Measurements from ENCODE around the gene PPP2R5E.
"Not testable (repeated sequence)": the region's sequence is repeated elsewhere in the genome, so short reads cannot be mapped to it uniquely, and the experiment has no call there.

Gene PPP2R5E

DNA sequence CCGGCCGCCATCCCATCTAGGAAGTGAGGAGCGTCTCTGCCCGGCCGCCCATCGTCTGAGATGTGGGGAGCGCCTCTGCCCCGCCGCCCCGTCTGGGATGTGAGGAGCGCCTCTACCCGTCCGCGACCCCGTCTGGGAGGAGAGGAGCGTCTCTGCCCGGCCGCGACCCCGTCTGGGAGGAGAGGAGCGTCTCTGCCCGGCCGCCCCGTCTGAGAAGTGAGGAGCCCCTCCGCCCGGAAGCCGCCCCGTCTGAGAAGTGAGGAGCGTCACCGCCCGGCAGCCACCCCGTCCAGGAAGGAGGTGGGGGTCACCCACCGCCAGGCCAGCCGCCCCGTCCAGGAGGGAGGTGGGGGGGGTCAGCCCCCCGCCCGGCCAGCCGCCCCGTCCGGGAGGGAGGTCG is 20.7 kb downstream of the PPP2R5E start:
- not testable (repeated sequence) for DNase-seq

DNA sequence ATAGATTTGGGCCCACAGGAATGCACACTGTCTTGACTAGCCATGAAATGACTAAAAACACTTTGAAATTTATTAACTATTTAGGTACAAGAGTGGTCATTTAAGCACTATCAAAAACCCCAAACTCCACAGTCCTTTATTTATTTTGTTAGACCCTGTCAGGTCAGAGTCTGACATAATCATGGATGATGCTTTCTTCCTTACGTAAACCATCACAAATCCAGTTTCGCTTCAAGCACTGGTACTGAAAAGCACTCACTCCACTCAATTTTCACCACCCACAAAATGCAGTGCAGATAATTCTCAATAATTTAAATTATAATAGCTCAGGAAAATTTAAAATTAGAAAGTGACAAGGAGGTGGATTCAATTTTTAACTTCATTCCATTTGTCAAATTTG is 25.8 kb downstream of the PPP2R5E start:
- DNase-seq = no peak

DNA sequence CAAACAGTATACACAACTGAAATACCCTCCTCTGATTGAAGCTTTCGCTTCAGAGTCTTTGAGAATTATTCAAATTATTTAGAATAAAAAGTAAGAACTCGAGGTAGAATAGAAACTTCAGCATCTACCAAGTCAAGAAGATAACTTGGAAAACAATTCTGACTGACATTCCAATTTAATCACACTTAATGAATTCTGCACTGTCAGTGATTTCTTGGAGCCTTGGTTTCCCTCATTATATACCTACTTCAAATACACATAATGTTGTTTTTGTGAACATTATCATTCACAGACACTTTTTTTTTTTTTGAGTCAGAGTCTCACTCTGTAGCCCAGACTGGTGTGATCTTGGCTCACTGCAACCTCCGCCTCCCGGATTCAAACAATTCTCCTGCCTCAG is 27.9 kb downstream of the PPP2R5E start:
- no peak for DNase-seq

DNA sequence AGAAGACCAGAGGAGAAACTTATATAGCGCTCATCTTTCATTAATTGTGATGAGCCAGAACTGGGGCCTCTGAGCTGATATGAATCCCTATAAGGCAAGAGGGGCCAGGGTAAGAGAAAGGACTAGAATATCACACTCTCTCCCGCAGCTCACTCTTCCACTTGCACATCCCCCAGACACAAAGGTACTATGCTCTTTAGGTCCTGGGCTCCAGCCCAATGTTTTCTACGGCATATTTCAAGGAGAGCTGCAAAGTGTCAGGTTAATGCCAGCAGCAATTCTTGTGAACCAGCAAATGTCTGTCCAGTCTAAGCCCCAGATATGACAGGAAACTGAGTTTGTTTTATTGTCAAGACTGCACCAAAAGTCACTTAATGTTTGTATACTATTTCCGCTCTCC is 29.4 kb downstream of the PPP2R5E start:
- no peak for DNase-seq

DNA sequence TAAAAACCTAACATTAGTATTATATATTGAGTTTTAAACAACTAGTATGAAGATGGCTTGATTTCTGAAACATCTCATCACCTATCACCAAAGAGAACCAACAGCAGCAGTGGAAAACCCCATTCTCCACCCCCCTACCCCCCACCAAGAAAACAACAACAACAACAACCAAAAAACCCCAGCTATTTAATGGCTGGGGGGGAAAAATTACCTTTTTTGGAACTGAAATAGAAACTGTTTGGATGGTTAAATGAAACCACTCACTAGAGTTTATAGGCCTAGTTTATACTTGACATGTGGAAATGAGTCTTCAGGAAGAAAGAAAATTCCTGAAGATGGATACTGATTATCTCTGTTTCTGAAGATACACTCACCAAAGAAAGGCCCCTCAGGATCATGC is 30.3 kb downstream of the PPP2R5E start:
- no peak for DNase-seq

DNA sequence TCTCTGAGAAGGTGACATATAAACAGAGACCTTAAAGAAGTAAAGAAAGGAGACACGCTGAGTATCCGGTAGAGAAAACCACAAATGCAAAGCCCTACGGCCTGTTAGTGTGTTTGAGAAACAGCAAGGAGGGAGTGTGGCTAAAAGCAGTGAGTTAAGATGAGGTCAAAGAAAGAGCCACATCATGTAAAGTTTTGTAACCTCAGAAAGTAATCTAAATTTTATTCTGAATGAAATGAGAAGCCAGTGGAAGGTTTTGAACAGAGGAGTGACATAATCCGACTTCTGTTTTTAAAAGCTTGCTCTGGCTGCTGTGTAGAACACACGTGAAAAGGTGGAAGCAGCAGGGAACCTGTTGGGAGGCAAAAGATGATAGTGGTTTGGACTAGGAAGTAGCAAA is 32.6 kb downstream of the PPP2R5E start:
- DNase-seq = no peak

DNA sequence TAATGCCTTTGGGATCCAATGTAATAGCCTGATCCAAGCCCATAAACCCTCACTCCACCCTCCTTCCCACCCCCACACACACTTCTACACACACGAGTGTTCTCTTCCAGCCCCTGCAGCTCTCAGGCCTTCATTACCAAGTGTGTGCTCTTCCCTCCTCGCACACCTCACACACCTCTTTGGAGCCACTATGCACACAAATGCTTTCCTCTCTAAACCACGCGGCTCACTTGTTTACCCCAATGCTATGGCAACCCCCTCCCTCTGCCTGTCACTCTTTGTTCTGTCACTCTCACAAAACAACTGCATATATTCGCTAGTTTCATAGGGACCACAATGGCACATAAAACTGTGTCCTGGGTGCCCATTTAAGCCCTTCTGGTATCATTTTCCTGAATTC is 35.1 kb downstream of the PPP2R5E start:
- DNase-seq = no peak

DNA sequence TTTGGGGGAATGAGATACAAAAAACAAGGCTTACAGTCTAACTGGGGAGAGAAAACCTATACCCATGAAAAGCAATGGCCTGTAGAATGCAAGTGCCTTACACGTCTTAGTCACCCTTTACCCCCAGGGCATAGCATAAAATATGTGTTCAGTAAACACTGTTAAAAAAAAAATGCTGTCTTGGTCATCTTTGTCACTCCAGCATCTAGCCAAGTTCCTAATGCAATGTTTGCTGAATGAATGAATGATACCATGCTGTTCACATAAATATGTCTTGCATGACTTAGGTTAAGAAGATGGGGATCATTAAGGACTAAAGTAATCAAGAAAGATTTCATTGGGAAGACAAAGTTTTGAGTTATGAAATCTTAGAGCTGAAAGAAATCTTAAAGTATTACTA is 38.5 kb downstream of the PPP2R5E start:
- DNase-seq = peak; percentile 62

DNA sequence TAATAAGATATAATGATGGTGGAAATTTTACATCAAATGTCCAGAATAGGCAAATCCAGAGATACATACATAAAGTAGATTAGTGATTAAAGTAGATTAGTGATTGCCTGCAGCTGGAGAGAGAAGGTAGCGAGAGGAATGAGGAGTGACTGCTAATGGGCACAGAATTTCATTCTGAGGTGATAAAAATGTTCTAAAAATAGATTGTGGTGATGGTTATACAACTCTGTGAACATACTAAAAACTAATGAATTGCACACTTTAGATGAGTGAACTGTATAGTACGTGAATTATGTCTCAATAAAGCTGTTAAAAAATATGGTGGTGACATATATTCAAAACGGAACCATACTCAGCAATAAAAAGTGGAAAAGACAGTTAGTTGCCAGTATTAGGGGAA is 41.7 kb downstream of the PPP2R5E start:
- DNase-seq = no peak

DNA sequence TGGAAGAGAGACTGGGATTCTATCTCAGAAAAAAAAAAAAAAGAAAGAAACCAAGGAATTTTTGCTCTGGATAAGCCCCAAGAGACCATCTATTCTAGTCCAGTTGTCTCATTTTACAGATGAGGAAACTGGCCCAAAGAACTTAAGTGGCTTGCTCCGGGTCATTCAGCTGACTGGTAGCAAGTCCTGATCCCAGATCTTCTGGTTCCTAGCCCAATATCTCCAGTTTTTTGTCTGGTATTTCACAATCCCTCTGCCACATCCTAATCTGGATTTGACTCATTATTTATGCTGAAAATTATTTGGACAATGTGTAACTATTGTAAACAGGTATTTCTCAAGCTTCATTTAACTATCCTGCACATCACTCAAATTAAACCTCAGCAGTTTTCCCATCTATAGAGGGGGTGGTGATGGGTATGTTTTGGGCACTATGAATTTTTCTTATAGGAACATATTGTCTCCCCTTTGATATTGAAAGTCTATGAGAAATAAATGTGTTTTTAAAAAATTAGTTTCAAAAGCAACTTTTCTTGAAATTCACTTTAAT is 43.4 kb downstream of the PPP2R5E start:
- DNase-seq = peak; percentile 10

DNA sequence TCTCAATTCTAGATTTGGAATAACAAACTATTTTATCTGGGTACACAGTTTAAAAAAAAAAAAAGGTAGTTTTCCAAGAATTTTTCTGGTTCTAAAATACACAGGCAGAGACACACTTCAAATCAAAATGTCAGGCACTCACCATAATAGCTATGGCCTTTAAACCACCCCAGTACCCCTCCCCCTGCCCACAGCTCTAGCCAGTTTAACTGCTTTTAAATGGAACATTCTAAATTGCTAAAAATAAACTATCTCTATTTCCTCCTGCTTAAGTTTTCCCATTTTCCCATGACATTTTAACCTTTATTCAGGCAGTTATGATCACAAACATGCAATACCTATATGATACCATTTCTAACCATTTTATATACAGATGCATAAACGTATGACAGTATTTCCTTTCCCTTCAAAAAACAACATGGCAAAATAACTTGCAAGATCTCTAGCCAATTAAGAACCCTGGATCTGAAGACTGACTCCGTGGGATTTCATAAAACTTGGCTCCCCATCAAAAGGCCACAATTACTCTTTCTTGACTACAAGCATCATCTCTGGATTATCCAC is 46.3 kb downstream of the PPP2R5E start:
- peak; percentile 12 for DNase-seq

DNA sequence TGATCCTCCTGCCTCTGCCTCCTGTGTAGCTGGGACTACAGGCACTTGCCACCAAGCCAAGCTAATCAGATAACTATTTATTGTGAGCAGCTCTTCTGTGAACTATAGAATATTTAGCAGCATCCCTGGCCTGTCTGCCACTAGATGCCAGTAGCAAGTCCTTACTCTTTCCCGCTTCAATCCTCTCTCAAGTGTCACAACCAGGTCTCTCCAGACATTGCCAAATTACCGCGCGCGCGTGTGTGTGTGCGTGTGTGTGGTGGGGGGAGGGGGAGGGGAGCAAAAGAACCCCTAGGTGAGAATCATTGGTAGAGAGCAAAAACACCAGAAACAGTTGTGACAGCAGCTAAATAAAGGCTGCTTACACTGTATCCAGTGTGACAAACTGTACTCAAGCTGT is 49.9 kb downstream of the PPP2R5E start:
- DNase-seq = peak; percentile 46

DNA sequence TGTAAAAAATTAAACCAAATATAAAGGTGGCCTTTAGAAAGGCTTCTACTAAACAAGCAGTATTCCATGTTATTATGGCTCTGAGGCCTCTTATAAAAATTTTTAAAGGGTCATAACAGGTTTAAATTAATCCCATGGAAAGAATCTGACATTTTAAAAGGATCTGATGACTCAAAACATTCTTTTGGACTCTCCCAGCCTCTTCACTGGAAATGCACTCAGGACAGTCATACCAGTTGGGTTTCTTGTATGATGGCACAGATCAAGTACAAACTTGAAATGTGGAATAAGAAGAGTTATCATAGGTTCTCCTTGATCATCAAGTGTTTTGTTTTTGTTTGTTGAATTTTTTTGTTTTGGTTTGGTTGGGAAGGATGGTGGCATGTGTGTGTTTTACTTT is 50.8 kb downstream of the PPP2R5E start:
- peak; percentile 87 for DNase-seq

DNA sequence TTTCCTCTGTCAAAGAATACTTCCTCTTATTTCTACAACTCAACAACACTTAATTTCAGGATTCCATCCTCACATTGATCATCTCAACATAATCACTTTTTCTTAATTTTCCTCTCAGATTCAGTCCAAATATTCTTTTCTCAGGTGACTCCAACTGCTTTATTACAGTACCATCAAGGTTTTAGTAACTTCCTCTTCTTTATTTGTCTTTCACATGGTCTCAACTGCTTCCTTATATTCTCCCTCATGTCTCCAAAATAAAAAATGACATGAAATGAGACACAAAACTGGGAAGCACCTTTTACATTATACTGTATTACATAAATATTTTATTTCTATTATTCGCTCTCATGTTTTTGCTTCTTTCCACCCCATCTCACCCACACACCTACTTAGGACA is 55.5 kb downstream of the PPP2R5E start:
- no peak for DNase-seq

DNA sequence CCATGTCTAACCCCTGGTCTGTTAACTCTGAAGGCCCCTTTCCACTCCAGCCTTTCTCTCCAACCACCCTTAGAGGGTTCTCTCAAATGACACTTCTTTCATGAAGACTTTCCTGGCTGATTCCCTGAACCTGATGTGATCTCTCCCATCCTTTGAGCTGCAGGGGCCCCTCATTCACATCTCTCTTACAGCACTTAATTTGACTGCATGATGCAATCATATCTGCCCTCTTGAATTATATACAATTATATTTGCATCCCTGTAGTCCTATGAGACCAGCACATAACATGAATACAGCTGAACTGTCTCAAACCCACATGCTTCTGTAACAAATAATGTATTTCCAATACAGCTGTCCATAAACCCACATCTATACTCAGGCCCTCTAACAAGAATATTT is 56.4 kb downstream of the PPP2R5E start:
- DNase-seq = no peak

DNA sequence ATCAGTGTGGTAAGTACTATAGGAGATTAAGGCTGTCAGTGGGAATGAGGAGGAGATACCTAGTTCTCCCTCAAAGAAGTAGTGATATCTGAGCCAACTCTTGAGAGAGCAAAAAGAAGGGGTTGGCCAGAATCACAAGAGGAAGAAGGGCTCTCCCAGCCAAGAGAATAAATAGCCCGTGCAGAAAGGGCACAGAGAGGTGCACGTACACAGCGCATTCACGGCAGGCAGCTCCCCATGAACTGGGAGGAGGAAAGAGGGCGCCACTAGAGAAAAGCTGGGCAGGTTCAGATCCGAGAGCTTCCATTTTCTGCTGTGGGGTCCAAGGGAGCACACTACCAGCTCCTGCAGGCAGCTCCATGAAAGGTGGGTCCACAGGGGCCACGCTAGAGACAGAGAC is 59.9 kb downstream of the PPP2R5E start:
- DNase-seq = no peak

DNA sequence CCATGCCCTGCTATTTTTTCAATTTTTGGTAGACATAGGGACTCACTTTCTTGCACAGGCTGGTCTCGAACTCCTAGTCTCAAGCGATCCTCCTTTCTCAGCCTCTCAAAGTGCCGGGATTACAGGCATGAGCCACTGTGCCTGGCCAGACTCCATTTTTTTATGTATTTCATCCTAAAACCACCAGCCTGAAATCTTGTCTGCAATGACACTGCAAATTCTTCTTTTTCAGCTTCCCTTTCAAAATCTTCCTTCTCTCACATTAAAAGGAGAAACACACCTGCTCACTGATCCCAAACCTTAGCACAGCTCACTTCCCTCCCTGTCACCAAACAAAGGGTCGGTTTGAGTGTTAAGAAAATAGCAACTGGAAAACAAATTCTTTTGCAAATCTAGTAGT is 62.6 kb downstream of the PPP2R5E start:
- no peak for DNase-seq

DNA sequence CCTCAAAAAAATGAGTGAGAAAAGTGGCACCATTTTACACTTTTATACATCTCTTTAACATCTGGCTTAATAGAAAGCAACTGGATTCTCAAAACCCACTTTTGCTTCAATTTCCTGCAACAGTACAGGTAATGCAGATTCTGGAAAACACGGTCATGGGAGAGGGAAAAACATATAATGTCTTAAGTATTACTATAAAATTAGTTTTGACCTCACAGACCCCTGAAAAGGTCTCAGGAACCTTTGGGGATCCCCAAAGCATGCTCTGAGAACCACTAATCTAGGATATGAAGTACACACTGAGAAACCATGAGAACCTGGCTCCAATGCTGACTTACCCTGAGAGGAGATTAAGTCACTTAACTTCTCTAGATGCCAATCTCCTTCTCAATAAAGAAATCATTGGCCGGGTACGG is 64.7 kb downstream of the PPP2R5E start:
- no peak for DNase-seq

DNA sequence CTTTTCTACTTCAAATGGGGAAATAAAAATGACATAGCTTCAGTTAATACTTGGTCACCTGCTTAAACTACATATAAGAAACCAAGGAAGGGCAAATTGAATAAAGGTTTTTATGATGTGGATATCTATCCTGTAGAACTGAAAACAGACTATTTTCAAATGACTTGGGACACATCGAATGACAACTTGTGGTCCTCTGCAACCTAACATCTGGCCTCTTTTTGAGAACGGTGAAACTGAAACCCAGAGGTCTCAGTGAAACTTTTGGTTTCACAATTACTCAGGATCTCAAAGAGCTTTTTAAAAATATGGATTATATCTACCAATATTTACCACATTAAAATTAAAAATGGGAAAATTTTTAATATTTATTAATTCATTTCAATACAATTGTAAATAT is 65.2 kb downstream of the PPP2R5E start:
- no peak for DNase-seq

DNA sequence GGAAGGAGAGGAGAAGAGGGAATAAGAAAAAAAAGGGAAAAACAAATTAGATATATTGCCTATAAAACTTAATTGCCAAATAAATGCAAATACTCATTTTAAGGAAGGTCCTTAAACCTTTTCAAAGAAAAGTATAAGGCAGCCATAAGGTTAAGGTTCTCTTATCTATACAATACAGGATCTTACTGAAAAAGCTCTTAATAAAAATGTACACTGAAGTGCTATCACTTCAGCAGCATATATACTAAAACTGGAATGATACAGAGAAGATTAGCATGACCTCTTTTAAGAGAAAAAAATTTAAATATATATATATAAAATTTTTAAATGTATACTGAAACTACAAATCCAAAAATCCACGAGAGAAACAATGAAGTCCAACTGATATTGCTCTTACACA is 65.6 kb downstream of the PPP2R5E start:
- no peak for DNase-seq

DNA sequence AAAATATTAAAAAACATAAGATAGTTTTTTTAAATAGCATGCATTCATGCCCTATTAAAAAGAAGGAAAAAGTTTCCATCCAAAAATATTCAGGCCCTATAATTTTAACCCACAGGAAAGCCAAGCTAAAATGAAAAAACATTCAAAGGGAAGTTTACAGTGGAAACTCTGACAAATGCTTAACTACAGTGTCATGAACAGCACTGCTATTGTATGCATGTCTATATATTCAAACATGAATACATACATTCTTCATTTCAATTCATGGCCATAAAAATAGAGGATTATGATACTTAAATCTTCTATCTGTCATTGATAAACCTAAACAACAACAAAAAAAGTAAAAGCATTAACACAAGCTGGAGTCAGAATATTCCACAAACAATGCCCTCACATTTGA is 67.4 kb downstream of the PPP2R5E start:
- DNase-seq = peak; percentile 28

DNA sequence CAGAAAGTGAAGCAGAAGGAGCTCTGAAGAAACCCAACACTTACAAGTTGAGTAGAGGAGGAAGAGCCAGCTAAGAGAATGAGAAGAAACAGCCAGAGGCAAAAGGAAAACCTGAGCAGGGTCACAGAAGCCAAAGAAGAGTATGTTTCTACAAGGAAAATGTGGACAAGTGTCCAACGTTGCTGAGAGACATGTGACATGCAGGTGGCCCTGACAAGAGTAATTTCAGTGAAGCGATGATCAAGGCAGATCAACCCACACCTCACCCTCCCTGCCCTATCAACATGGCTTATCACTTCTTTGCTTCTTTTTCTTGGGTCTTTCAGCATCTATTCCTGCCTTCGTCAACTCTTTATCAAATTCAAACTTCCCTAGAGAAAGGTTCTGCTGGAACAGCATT is 68.3 kb downstream of the PPP2R5E start:
- DNase-seq = no peak

DNA sequence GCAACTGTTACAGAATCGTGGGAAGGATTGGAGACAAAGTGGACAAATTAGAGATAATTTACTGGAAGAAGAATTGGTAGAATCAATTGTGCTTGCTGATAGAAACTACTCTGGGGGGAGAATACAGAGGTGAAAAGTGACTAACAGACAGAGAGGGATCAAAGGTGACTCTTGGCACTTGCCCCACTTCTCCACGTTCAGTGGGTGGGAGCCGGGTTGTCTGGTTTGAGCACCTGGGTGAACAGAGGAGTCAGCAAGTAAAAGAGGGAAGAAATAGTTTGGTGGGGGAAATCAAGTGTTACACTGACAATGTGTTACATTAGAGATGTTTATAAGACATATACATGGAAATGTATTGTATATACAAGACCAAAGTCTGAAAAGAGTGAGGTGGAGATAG is 69.1 kb downstream of the PPP2R5E start:
- DNase-seq = no peak

DNA sequence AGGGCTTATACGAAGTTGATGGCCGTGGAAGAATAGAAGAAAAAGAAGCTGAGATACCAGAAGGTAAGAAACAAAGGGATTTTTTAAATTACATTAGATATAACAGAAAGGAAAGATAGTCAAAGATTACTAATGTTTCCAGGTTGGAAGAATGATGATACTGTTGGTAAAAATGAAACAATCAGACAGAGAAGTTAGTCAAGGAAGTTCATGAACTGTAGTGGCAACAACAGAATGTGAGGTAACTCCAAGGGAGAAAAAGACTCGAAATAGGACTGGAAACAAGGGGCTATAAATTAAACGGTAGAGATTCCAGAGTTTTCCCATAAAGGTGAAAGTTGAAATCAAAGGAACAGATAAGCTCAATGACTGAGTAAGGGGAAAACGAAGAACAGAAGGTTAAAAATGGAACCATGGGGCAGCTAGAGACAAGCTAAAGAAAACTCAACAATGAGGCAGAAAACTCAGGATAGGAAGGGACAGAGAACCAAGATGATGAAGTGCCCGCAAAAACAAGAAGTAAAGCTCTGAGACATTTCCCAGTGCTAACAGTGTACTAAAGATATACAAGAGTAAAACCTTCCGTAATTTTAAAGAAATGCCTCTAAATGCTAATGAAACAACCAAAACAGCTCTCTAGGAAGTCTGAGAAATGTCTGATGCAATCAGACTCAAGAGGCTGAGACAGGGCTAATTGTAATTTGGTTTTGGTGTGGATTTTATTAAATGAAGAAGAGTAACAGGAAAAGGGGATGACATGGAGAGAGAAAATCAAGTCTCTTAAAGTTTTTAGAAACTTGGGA is 70.0 kb downstream of the PPP2R5E start:
- DNase-seq = peak; percentile 21

All from fibroblast of skin of back (primary cell).